GM19468 (cell line): Measurements from ENCODE around the gene KIF6.
"Not testable (repeated sequence)": the region's sequence is repeated elsewhere in the genome, so short reads cannot be mapped to it uniquely, and the experiment has no call there.

Source experiments
- ATAC-seq: cut with Tn5 transposase; IDR thresholded peaks from one replicate; pipeline ENCODE4 v1.9.1; 2021; ENCODE audit warnings: mild to moderate bottlenecking, moderate library complexity, moderate number of reproducible peaks; ENCODE audit not compliant: unreplicated experiment; ENCODE audit errors: extremely low read depth

Gene KIF6

DNA sequence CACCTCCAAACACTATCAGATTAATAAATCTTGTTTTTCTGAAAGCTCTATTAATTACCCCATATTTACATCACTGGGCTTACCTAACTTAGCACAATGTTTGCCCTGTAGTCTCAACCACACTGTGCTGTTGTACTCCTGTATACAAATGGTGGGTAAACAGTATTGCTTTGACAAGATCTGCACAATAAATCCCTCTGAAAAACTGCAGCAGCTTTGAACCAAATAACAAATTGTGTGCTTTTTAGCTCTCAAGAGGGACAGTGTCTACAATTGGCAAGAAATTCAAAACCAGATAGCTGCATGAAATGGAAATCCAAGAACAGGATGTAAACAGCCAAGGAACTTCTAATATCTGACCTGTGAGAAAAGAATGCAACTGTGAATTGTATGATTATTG, 10.4 kb downstream of the KIF6 start:
- ATAC-seq = no peak

DNA sequence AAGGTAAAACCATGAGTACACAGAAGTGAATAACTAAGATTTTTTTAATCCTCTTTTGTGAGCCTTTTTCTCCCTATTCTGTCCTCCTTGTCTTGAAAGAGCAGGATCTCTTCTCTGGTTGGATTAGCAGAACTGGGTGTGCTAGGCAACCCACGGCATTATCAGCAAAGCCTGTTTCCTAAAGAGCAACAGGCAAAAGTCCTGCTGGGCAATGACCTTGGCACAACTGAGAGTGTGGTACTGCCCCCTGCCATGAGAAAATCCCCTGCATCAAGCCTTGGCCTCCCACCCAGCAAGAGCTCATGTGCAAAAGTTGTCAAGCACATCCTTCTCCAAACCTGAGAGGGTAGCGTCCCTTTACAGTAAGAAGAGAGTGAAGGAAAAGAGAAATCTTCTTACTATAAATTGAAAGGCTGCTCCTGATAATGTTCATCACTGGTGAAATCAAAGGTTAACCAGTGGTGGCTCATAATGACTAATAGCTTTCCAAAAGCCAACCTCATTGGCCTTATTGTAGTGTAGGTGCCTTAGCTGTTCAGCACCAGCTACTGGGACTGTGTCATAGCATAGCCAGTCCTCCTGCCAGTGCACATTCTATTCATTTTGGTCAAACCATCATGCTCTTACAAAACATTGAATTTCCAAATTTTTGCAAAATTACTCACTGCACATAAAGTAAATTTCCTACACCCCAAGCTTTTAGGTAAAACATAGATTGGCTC, 17.1 kb downstream of the KIF6 start:
- no peak for ATAC-seq

DNA sequence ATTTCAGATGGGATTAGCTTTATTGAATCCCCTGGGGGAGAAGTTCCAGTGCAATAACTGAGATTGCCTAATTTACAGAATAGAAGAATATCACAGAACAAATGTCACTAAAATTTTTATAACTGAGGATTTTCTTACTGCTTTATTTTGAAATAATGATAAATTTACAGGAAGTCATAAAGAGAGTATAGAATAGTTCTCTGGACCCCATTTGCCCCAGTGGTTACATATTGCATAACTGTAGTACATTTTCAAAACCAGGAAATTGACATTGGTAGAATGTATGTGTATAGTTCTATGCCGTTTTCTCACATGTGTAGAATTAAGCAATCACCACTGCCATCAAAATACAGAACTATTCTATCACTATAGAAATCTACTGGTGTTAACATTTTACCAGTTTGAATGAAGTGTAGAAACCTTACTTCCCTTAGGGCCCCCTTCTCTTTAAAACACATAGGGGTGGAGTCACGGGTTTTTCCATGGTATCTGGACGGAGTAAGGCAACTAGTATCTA, 18.3 kb downstream of the KIF6 start:
- ATAC-seq = no peak

DNA sequence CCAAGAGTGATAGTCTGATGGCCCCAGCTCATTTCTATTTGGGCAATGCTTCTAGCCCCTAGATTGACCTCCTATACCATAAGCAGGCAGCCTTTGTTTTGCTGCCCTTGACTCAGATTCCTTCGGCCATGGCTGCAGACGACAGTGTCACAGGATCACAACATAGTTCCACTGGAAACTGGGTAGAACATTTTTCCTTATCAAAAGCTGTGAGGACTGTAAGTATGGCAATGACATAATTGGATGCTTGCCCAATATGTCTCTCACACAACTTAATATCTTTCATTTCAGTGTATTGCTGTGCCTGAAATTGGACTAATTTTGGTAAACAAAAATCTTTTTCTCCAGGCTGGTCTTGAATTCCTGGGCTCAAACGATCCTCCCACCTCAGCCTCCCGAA, 22.9 kb downstream of the KIF6 start:
- ATAC-seq = no peak

DNA sequence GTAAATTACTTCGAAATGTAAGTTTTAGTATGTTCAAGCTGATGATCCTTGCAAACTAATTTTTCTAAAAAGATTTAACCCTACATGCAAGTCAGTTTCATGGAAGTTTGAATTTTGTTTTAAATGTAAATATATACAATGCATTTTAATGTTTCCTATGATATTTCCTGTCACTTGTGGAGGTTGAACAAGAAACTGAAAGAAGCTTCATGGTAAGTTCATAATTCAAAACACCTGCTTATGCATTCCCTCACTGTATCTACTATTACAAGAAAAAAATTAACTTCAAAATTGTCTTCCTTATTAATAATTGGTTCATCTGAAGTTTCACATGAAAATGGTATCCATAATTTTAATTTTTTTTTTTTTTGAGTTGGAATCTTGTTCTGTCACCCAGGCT, 24.8 kb downstream of the KIF6 start:
- ATAC-seq = no peak

DNA sequence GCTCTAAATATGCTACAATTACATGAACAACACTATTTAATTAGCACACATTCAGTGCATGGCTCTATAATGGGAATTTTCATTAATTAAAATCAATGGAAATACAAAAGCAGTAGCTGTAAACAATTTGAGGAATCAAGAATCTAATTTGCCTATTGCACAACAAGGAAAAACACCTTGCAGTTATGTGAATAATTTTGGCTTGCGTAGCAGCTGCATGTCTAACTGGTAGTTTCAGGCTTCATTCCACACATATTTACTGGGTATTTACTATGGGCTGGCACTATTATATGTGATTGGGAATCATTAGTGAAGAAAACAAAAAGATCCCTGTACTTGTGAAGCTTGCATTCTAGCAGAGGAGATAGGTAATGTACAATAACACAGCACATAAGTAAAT, 26.4 kb downstream of the KIF6 start:
- no peak for ATAC-seq

DNA sequence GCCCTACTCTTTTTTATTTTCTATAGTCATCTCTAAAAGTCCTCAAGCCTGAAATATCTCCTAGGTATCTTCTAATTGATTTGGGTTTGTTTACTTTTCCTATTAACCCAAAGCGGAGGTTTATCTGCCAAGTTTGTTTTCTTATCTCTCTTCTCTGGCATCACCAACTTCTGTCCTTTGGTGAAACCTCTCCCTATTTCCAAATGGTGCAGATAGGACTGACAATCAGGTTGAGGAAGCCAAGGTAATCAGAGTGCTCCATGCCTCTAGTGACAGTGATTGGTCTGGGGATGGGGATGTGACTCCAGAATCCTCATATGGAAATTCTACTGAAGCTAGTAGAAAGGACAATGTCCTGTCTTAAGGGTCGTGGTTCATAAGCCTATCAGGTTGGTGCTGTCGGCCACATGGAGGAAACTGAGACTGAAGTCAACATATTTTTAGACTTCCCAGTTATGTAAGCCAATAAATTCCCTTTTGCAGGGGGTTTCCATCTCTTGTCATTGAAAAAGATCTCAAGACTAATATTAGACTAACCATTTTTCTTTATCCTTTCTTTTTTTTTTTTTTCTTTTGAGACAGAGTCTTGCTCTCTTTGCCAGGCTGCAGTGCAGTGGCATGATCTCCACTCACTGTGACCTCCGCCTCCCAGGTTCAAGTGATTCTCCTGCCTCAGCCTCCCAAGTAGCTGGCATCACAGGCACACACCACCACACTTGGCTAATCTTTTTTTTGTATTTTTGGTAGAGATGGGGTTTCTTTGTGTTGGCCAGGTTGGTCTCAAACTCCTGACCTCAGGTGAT, 28.0 kb downstream of the KIF6 start:
- ATAC-seq = no peak

DNA sequence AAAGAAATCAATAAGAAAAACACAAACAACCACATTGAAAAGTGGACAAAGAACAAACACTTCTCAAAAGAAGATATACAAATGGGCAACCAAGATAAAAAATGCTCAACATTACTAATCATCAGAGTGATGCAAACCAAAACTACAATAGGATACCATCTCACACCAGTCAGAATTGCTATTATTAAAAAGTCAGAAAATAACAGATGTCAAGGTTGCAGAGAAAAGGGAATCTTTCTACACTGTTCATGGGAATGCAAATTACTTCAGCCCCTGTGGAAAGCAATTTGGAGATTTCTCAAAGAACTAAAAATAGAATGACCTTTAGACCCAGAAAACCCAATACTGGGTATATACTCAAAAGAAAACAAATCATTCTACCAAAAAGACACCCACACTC, 29.8 kb downstream of the KIF6 start:
- no peak for ATAC-seq

DNA sequence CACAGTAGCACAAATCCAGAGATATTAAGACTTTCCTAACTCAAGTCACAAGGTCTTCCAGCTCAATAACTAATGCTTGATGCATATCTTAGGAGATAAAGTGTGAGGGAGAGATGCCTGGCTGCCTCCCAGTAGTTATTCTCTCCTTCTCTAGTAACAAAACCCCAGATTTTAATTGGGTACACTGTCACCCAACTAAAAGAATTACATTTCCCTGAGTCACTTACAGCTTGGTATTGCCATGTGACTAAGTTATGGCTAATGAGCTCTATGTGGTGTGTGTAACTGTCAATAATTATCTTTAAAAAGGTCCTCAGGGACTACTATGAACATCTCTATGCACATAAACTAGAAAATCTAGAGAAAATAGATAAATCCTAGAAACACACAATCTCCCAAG, 32.0 kb downstream of the KIF6 start:
- ATAC-seq = no peak

DNA sequence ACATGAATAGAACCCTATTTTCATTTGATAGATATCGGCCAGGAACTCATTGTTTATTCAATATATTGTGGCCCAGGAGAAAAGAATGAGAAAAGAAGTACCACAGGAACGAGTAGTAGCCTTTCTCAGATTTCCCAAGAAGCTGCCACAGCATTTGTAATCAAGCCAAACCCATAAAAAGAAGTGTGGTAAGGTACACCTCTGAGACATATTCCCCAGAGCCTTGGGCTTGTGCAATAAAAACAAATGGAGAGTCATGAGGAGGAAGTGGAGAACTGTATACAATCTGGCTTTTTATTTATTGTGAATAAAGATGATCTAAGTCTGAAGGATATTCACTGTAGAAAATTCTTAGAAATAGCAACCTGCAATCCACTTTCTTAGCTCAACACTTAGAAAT, 36.7 kb downstream of the KIF6 start:
- no peak for ATAC-seq

DNA sequence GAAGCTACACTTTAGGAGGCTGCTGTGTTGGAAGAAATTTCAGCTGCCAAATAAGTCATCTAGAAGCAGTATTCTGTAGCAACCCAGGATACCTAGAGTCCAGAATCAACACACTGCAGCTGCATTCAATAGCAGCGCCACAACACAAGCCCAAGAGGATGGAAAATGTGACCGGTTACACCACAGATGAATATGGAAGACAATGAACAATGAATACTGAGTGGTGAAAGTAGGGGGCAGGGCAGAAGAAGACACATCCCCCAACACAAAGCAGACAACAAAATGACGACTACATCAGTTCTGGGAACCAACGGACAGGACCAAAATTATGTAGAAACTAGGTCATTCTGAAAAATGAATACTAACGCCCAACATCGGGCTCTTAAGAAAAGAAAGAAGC, 38.2 kb downstream of the KIF6 start:
- no peak for ATAC-seq

DNA sequence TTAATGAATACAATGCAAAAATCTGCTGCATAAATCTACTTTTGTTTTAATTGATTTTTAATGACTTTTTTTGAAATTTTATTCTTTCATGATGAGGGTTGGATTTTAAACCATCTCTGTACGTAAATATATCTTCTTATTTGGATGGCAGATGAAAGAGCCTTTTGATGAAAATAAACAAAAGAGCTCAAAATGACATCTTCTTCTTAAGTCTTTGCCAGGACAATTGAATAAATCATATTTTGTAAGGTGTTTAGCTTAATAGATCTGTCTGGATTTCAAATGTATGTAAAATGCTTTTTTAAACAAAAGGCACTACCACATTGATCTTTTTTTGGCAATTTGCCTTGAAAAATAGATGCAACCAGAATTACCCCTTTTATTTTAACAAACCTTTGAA, 39.3 kb downstream of the KIF6 start:
- ATAC-seq = no peak

DNA sequence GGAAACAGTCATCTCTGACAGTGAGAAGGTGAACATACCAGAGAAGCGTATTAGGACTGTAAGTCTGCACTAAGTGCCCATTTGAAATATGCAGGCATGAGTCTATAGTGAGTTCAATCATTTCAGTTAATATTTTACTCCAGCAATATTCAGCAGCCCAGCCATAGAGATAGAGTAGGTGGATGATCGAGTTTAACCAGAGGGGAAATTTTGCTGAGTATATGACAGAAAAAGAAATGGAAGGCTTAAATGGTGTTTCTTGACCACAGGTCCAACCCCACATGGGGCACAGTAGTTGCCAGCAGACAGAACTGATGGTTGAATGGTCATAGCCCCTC, 39.8 kb downstream of the KIF6 start:
- ATAC-seq = no peak

DNA sequence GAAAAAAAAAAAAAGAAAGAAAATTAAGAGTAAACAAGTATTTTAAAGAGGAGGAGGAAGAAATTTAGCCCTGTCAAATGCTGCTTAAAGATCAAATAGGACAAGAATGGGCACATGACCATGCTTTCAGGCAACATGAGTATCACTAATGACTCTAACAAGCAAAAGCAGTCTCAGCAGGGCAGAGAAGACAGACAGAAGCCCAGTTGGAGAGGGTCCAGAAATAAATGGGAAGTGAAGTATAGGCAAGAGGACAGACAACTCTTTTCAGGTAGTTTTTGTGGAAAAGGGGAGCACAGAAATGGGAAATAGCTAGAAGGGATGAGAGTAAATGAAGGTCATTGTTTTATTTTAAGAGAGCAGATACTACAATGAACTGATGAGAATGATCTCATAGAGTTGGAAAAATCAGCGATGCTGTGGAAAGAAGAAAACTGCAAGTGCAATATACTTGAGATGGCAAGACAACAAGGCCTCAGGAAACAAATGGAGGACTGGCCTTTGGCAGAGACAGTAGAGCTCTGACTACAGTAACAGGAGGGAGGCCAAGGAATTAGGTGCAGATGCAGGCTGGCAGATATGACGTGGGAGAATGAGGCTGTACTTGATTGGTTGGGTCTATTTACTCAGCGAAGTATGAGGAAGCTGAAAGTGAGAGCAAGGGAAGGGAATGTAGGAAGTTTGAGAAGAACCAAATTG, 40.3 kb downstream of the KIF6 start:
- ATAC-seq = no peak

DNA sequence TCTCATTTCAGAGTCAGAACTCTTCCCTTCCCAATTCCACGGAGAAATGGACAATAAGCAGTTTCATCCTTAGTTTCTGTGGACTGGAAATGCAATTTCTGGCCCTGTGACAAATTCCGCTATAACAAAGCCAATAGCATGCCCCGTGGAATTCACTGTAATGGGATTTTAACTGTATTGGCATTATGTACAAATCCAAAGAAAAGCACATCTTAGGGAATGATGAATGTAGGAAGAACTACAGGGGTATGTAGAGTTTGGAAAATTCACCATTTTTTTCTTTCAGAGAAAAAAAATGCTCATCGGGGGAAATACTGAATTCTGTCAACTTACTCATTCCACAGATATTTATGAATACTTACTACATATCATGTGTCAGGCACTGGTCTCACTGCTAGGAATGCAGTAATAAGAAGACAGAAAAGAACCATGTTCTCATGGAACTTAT, 43.5 kb downstream of the KIF6 start:
- ATAC-seq = no peak

DNA sequence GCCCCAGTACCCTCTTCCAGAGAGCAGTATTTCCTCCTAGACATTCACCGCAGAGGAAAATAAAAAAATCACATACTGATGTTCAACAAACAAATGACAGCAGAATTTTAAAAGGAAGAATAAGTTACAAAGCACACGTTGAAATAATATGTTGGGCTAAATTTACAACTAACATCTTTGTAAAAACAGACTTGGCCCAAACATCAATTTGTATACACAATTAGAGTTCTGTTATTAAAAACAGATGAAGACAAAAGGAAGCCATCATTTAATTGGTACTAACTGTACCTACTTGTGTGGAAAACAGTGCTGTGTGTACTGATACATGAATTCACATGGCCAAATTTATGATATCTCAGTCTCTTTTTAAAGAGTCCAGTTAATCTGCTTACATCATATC, 46.3 kb downstream of the KIF6 start:
- ATAC-seq = no peak

DNA sequence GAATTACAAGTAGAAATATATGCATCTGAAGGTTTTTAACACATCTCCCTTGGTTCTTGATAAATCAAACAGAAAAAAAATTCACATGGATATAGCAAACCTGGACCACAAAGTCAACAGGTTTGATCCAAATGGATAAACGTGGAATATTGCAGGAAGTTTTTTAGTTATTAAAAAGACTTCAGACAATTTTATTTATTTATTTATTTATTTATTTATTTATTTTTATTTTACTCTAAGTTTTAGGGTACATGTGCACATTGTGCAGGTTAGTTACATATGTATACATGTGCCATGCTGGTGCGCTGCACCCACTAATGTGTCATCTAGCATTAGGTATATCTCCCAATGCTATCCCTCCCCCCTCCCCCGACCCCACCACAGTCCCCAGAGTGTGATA, 47.9 kb downstream of the KIF6 start:
- ATAC-seq = not testable (repeated sequence)

DNA sequence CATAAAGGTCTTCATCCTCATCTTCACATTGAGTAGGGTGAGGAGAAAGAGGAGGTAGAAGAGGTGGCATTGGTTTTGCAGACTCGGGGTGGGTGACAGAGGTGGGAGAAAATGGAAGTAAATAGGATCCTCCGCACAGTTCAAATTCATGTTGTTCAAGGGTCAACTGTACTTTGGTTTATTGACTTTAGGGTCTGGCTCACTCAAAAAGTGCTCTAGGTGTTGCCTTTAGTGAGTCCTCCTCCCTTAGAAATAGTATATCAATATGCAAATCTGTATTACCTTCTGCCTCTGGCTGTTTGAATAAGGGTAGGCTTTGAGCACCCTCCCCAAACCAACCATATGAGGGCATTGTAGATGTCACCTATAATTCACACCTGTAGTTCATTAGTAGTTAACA, 54.7 kb downstream of the KIF6 start:
- no peak for ATAC-seq

DNA sequence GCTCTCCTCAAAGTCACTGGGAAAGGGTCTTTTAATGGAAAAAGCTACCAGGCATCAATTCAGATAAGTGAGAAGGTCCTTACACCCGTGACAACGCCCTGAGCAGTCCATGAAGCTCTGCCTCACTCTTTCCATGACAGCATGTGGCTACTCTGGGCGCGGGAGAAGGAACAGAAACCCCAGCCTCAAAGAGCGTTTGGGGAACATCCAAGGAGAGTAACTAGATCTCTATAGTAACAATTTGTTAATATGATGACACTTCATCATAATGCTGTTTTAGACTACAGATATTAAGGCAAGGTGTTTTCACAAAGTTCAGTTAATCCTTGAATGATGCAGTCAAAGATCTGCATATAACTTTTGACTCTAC, 55.2 kb downstream of the KIF6 start:
- ATAC-seq = no peak

DNA sequence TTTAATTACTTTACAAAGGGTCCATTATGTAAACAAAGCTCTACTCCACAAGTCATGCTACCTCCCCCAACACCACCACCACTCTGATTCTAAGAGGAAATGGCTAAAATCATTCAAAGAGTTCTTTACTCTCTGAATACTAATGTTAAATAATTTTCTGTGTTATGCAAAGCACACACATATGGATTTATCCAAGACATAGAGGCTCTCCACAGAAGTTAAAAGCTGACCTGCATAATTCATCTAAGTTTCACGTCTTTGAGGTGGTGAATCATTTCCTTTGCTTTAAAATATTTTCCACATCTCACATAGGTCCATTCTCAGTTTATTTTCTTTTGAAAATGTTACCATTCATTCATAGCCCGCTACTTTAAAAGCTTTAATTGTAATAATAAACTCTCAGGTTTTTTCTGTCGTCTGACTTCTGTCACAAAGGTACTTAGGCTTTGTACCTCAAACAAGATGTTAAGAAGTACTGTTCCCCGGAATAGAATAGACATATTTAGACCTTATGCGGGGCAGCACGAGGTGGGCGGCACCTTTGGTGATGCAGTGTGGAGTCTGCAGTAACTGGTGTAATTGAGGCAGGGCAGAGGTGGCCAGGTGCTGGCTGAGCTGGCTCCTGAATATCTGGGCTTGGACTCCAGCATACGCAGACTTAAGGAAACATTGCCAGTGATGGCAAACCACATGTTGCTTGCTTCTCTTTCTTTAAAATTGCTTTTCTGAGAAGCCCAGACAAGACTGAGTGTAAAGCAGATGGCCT, 55.8 kb downstream of the KIF6 start:
- ATAC-seq = no peak
